AG09309 (cell line): ENCODE data around the gene EI24.

ENCODE experiments used
- DNase-seq: peaks from one replicate; pipeline ENCODE4 v3.0.0-alpha.2; 2010; ENCODE audit warnings: low read depth
- H3K4me3 ChIP-seq: 2 replicates; pipeline ENCODE4 v1.5.1; 2011; ENCODE audit warnings: mild to moderate bottlenecking, low read depth, low read length, moderate library complexity; ENCODE audit not compliant: control insufficient read depth
- CTCF ChIP-seq: IDR thresholded peaks from 2 replicates; pipeline ENCODE4 v1.5.1; 2011; ENCODE audit warnings: mild to moderate bottlenecking, low read depth, low read length, inconsistent platforms; ENCODE audit not compliant: insufficient read depth, control insufficient read depth; ENCODE audit errors: missing control alignments

EI24 gene

GRCh38 chr11:125561924-125562323, 7.4 kb upstream of the EI24 start:
- no peak for DNase-seq
- no peak overlapping the region for H3K4me3 ChIP-seq
- TF ChIP-seq CTCF = no peak

- no peak for DNase-seq
- no peak overlapping the region for H3K4me3 ChIP-seq
- no peak for TF ChIP-seq CTCF
Measured at GRCh38 chr11:125562430-125562829, 6.8 kb upstream of the EI24 start.

GRCh38 chr11:125564357-125564756, 4.9 kb upstream of the EI24 start:
- no peak for DNase-seq
- no peak overlapping the region for H3K4me3 ChIP-seq
- TF ChIP-seq CTCF = no peak

GRCh38 chr11:125566235-125566634, 3.0 kb upstream of the EI24 start:
- no peak for TF ChIP-seq CTCF
- DNase-seq = no peak
- H3K4me3 ChIP-seq = no peak overlapping the region

- H3K4me3 ChIP-seq = peak overlapping the region; percentile 80
- TF ChIP-seq CTCF = no peak
- DNase-seq = no peak
Measured at GRCh38 chr11:125569915-125570621, 791 bp downstream of the EI24 start.

DNA sequence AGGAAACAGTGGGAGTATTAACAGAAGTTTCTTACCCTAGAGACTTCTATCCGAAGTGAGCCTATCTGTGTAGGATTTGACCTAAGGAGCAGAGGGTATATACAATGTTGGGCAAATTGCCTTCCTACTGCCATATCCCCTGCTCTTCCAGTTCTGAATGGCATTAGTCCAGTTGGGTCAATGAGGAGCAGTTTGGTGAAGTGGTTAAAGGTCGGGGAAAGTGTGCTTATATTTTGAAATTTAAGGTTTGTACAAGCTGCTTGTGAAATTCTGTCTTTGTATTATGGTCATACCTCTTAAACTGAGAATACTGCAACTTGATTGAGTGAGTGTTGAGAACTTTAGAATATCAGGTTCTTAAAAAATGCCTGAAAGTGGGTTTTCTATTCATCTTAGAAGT, 1.7 kb downstream of the EI24 start:
- no peak overlapping the region for H3K4me3 ChIP-seq
- DNase-seq = no peak
- no peak for TF ChIP-seq CTCF
